Measurements from ENCODE around the gene GPSM1. TPM values are rescaled to one million over a fixed set of nuclear protein-coding genes. Genes with fewer than 3 reads are reported as not detected.

The GPSM1 gene, protein sequence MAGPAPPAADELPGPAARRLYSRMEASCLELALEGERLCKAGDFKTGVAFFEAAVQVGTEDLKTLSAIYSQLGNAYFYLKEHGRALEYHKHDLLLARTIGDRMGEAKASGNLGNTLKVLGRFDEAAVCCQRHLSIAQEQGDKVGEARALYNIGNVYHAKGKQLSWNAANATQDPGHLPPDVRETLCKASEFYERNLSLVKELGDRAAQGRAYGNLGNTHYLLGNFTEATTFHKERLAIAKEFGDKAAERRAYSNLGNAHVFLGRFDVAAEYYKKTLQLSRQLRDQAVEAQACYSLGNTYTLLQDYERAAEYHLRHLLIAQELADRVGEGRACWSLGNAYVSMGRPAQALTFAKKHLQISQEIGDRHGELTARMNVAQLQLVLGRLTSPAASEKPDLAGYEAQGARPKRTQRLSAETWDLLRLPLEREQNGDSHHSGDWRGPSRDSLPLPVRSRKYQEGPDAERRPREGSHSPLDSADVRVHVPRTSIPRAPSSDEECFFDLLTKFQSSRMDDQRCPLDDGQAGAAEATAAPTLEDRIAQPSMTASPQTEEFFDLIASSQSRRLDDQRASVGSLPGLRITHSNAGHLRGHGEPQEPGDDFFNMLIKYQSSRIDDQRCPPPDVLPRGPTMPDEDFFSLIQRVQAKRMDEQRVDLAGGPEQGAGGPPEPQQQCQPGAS
- 10 to 100 TPM in 3 of 4 donors, 1 to 10 TPM in 1; 10.0 to 14.9 (median 13.0) TPM for total RNA-seq

DNA sequence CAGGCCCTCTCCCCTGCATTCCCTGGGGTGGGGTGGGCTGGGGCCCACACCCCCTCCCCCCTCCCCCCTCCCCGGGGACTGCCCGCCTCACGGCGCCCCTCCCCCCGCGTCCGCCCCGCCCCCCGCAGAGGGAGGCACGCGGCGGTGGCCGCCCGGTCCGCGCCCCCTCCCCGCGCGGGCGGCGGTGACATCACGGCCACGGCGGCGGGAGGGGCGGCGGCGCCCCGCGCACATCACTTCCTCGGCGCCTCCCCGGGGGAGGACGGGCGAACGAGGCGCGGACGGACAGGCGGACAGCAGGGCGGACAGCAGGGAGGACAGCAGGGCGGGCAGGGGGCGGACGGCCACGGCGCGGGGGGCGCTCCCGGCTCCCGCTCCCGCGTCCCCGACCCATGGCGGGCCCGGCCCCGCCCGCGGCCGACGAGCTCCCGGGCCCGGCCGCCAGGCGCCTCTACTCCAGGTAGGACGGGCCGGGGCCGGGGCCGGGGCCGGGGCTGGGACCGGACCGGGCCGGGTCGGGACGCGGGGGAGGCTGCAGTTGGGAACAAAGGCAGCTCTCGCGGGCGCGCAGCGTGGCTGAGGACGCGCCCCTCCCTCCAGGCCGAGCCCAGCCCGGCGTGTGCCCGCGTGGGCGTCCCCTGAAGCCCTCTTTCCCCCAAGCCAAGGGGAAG lies at the start of gene GPSM1:
GPSM1 (plus strand) TSS at position 236 of the 671 bp plus-strand sequence; CDS start at position 393, 157 bp downstream.
- Histone ChIP-seq H3K36me3 (no peaks in the 10 kb centered on the region), H3K4me1 (peaks cover 0 to 52% (median 26%) of the 10 kb centered on the region in 3 donors), H3K27me3 (no peaks in the 10 kb centered on the region), H3K4me3 (peak within 1 kb of the TSS; percentile 60 to 86), H3K9me3 (no peaks in the 10 kb centered on the region), H3K27ac (peak within 1 kb of the TSS; percentile 2 to 87 (median 84))
- WGBS, 2 donors (ENCODE audit: low coverage in 1 of 2), result no CpG with 5 or more reads among the region's 88 CpGs
- peak; percentile 76 for ATAC-seq
- TF ChIP-seq EP300 (IDR thresholded peaks at IDR 0.05) (no peak), POLR2A (IDR thresholded peaks at IDR 0.05) (peak in 1 of 2 donors; percentile 66), POLR2AphosphoS5 (IDR thresholded peaks at IDR 0.05) (peak; percentile 71)
- TF ChIP-seq, protein P1, sequence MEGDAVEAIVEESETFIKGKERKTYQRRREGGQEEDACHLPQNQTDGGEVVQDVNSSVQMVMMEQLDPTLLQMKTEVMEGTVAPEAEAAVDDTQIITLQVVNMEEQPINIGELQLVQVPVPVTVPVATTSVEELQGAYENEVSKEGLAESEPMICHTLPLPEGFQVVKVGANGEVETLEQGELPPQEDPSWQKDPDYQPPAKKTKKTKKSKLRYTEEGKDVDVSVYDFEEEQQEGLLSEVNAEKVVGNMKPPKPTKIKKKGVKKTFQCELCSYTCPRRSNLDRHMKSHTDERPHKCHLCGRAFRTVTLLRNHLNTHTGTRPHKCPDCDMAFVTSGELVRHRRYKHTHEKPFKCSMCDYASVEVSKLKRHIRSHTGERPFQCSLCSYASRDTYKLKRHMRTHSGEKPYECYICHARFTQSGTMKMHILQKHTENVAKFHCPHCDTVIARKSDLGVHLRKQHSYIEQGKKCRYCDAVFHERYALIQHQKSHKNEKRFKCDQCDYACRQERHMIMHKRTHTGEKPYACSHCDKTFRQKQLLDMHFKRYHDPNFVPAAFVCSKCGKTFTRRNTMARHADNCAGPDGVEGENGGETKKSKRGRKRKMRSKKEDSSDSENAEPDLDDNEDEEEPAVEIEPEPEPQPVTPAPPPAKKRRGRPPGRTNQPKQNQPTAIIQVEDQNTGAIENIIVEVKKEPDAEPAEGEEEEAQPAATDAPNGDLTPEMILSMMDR (IDR thresholded peaks at IDR 0.05), result peak in 1 of 4 experiments; percentile 43

DNA sequence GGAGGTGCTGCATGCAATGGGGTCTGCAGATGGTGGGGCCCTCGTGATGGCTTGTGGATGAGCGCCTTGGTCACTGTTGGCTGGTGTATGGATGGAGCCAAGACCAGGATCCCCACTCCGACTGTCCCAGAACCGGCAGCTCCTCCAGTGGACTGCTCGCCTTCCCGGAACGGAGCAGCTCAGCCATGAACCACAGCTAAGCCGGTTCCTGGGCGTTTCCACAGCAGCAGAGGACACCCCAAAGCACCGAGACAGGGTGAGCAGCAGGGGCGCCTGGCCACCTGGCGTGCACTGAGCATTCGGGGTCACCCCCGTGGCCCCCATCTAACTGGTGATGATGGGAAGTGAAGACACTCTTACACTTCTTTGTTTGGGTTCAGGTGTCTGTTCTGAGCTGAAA lies 49.6 kb upstream of the GPSM1 start:
- no peaks in the 10 kb centered on the region for H3K4me1 ChIP-seq
- no peaks in the 10 kb centered on the region for H3K36me3 ChIP-seq
- ATAC-seq, result no peak
- TF ChIP-seq, protein P1 (IDR thresholded peaks at IDR 0.05), result no peak
- TF ChIP-seq POLR2AphosphoS5 (IDR thresholded peaks at IDR 0.05), result no peak
- TF ChIP-seq POLR2A (IDR thresholded peaks at IDR 0.05), result no peak
- no peak for TF ChIP-seq EP300 (IDR thresholded peaks at IDR 0.05)
- peaks cover 89% of the 10 kb centered on the region for H3K27me3 ChIP-seq
- H3K9me3 ChIP-seq, result no peaks in the 10 kb centered on the region
- no peak overlapping the region for H3K4me3 ChIP-seq
- 73 to 80% methylated on average over 2 to 3 of the region's 14 CpGs for WGBS, 2 donors (ENCODE audit: low coverage in 1 of 2)
- H3K27ac ChIP-seq, result no peak overlapping the region

DNA sequence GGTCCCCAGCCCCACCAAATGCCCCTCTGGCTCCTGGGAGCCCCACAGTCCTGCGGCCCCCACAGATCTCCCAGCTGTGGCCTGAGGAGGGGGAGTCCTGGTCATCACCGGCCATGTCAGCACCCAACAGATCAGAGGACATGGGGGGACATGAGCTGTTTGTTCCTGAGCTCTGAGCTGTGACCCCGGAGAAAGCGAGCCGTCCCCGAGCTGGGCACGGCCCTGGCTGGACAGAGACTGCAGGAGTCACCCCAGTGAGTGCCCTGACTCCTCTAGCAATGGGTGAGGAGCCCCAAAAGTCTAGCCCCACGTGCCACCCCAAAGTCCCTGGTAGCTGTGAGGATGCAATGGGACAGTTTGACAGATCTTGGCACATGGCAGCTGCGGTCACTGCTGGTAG lies 49.1 kb upstream of the GPSM1 start:
- Histone ChIP-seq H3K4me1 (peaks cover 0 to 4% (median 0%) of the 10 kb centered on the region in 3 donors), H3K4me3 (no peak overlapping the region), H3K27me3 (peaks cover 89% of the 10 kb centered on the region), H3K9me3 (no peaks in the 10 kb centered on the region), H3K36me3 (no peaks in the 10 kb centered on the region), H3K27ac (no peak overlapping the region)
- TF ChIP-seq POLR2A (IDR thresholded peaks at IDR 0.05) (no peak), POLR2AphosphoS5 (IDR thresholded peaks at IDR 0.05) (no peak), EP300 (IDR thresholded peaks at IDR 0.05) (no peak)
- TF ChIP-seq, protein P1 (IDR thresholded peaks at IDR 0.05), result no peak
- WGBS, 2 donors (ENCODE audit: low coverage in 1 of 2), result no CpG with 5 or more reads among the region's 9 CpGs
- no peak for ATAC-seq

DNA sequence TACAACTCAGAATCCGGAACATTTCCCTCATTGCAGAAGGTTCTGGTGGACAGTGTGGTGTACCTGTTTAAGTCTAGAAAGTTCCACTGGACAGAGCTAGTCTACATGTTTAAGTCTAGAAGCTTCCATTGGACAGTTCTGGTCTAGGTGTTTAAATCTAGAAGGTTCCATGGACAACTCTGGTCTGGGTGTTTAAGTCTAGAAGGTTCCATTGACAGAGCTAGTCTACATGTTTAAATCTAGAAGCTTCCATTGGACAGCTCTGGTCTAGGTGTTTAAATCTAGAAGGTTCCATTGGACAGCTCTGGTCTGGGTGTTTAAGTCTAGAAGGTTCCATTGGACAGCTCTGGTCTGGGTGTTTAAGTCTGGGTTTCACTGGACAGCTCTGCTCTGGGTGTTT lies 48.4 kb upstream of the GPSM1 start:
- TF ChIP-seq, protein P1 (IDR thresholded peaks at IDR 0.05), result no peak
- TF ChIP-seq POLR2AphosphoS5 (IDR thresholded peaks at IDR 0.05) (no peak), POLR2A (IDR thresholded peaks at IDR 0.05) (no peak), EP300 (IDR thresholded peaks at IDR 0.05) (no peak)
- Histone ChIP-seq H3K36me3 (no peaks in the 10 kb centered on the region), H3K27me3 (peaks cover 93% of the 10 kb centered on the region)

More for the DNA sequence above, 48.4 kb upstream of the GPSM1 start:
- 100% methylated on average over 1 of the region's 1 CpG; no CpG with 5 or more reads in 1 of the 2 donors for WGBS, 2 donors (ENCODE audit: low coverage in 1 of 2)
- H3K4me3 ChIP-seq, result no peak overlapping the region
- no peak for ATAC-seq
- H3K4me1 ChIP-seq, result peaks cover 0 to 10% (median 0%) of the 10 kb centered on the region in 3 donors
- no peaks in the 10 kb centered on the region for H3K9me3 ChIP-seq
- H3K27ac ChIP-seq, result no peak overlapping the region
